ENCODE results near the gene CDKN2C.
A peak's percentile ranks its signal among the peaks of the same experiment; 100 is the strongest.
"Not testable (repeated sequence)": the region's sequence is repeated elsewhere in the genome, so short reads cannot be mapped to it uniquely, and the experiment has no call there.

CDKN2C gene

GRCh38 chr1:50969611-50970508, at the start of gene CDKN2C:
Gene CDKN2C (plus strand): TSS chr1:50970245. CDS start chr1:50970369, 124 bp downstream.
- Histone ChIP-seq H3K9me3 (ENCODE audit: control insufficient read depth, insufficient read depth, low read length) (no peaks in the 10 kb centered on the region), H3K27me3 (ENCODE audit: control insufficient read depth, insufficient read depth, low read length) (peaks cover 89% of the 10 kb centered on the region), H3K9ac (ENCODE audit: low read depth, low read length) (no peak within 1 kb of the TSS)

GRCh38 chr1:50920409-50920808, 49.6 kb upstream of the CDKN2C start:
- Histone ChIP-seq H3K9ac (ENCODE audit: low read depth, low read length) (no peak overlapping the region), H3K9me3 (ENCODE audit: control insufficient read depth, insufficient read depth, low read length) (no peaks in the 10 kb centered on the region), H3K27me3 (ENCODE audit: control insufficient read depth, insufficient read depth, low read length) (no peaks in the 10 kb centered on the region), H3K4me3 (ENCODE audit: low read depth, low read length) (no peak overlapping the region), H3K4me1 (ENCODE audit: control insufficient read depth, insufficient read depth, low read length) (no peaks in the 10 kb centered on the region), H3K36me3 (ENCODE audit: control insufficient read depth, insufficient read depth, low read length) (no peaks in the 10 kb centered on the region)

More at GRCh38 chr1:50969611-50970508, at the start of gene CDKN2C:
- H3K4me1 ChIP-seq (ENCODE audit: control insufficient read depth, insufficient read depth, low read length) = no peaks in the 10 kb centered on the region
- H3K36me3 ChIP-seq (ENCODE audit: control insufficient read depth, insufficient read depth, low read length) = no peaks in the 10 kb centered on the region
- peak within 1 kb of the TSS; percentile 64 for H3K4me3 ChIP-seq (ENCODE audit: low read depth, low read length)

- no peaks in the 10 kb centered on the region for H3K36me3 ChIP-seq (ENCODE audit: control insufficient read depth, insufficient read depth, low read length)
- no peak overlapping the region for H3K4me3 ChIP-seq (ENCODE audit: low read depth, low read length)
- H3K9ac ChIP-seq (ENCODE audit: low read depth, low read length) = no peak overlapping the region
- no peaks in the 10 kb centered on the region for H3K4me1 ChIP-seq (ENCODE audit: control insufficient read depth, insufficient read depth, low read length)
- no peaks in the 10 kb centered on the region for H3K27me3 ChIP-seq (ENCODE audit: control insufficient read depth, insufficient read depth, low read length)
- H3K9me3 ChIP-seq (ENCODE audit: control insufficient read depth, insufficient read depth, low read length) = no peaks in the 10 kb centered on the region
These were observed 49.0 kb upstream of the CDKN2C start for GRCh38 chr1:50921029-50921428.

DNA sequence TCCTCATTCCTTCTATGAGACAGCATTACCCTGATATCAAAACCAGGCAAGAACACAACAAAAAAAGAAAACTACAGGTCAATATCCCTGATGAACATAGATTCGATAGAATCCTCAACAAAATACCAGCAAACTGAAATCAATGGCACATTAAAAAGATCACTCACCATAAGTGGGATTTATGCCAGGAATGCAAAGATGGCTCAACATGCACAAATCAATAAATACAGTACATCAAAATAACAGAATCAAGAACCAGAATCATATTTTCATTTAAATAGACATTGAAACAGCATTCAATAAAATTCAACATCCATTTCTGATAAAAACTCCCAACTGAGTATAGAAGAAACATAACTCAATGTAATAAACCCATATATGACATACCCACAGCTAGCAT, 46.5 kb upstream of the CDKN2C start:
- no peaks in the 10 kb centered on the region for H3K4me1 ChIP-seq (ENCODE audit: control insufficient read depth, insufficient read depth, low read length)
- H3K9me3 ChIP-seq (ENCODE audit: control insufficient read depth, insufficient read depth, low read length) = no peaks in the 10 kb centered on the region
- H3K27me3 ChIP-seq (ENCODE audit: control insufficient read depth, insufficient read depth, low read length) = no peaks in the 10 kb centered on the region
- no peak overlapping the region for H3K9ac ChIP-seq (ENCODE audit: low read depth, low read length)
- H3K36me3 ChIP-seq (ENCODE audit: control insufficient read depth, insufficient read depth, low read length) = no peaks in the 10 kb centered on the region
- H3K4me3 ChIP-seq (ENCODE audit: low read depth, low read length) = no peak overlapping the region

DNA sequence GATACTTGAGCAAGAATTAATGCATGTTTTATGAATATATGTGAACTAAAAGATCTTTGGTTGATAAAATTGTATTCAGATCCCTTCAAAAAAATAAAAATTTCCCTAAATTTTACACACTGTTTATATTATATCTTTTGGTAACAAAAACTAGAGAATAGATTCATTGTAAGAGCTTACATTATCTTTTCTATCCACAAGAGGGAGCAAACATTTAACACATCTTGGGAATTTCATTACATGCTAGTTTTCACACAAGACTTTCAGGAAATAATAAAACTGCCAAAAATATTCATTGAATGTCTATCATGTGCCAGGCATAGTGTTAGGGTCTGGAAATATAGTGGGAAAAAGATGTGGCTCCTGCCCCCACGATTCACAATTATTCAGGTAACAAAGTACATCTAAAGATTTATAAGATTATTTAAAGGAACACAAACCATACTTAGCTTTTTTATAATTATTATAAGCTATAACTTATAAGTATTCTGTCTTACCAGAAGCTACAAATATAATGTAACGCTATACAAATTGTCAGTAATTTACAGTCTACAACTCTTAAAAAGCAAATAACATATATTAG, 40.6 kb upstream of the CDKN2C start:
- no peaks in the 10 kb centered on the region for H3K9me3 ChIP-seq (ENCODE audit: control insufficient read depth, insufficient read depth, low read length)
- H3K27me3 ChIP-seq (ENCODE audit: control insufficient read depth, insufficient read depth, low read length) = no peaks in the 10 kb centered on the region
- H3K4me3 ChIP-seq (ENCODE audit: low read depth, low read length) = no peak overlapping the region
- no peak overlapping the region for H3K9ac ChIP-seq (ENCODE audit: low read depth, low read length)
- H3K36me3 ChIP-seq (ENCODE audit: control insufficient read depth, insufficient read depth, low read length) = no peaks in the 10 kb centered on the region
- no peaks in the 10 kb centered on the region for H3K4me1 ChIP-seq (ENCODE audit: control insufficient read depth, insufficient read depth, low read length)

- Histone ChIP-seq H3K4me1 (ENCODE audit: control insufficient read depth, insufficient read depth, low read length) (no peaks in the 10 kb centered on the region), H3K9ac (ENCODE audit: low read depth, low read length) (no peak overlapping the region), H3K9me3 (ENCODE audit: control insufficient read depth, insufficient read depth, low read length) (no peaks in the 10 kb centered on the region), H3K4me3 (ENCODE audit: low read depth, low read length) (no peak overlapping the region), H3K36me3 (ENCODE audit: control insufficient read depth, insufficient read depth, low read length) (no peaks in the 10 kb centered on the region), H3K27me3 (ENCODE audit: control insufficient read depth, insufficient read depth, low read length) (no peaks in the 10 kb centered on the region)
These were observed 39.9 kb upstream of the CDKN2C start for GRCh38 chr1:50930193-50930592.

DNA sequence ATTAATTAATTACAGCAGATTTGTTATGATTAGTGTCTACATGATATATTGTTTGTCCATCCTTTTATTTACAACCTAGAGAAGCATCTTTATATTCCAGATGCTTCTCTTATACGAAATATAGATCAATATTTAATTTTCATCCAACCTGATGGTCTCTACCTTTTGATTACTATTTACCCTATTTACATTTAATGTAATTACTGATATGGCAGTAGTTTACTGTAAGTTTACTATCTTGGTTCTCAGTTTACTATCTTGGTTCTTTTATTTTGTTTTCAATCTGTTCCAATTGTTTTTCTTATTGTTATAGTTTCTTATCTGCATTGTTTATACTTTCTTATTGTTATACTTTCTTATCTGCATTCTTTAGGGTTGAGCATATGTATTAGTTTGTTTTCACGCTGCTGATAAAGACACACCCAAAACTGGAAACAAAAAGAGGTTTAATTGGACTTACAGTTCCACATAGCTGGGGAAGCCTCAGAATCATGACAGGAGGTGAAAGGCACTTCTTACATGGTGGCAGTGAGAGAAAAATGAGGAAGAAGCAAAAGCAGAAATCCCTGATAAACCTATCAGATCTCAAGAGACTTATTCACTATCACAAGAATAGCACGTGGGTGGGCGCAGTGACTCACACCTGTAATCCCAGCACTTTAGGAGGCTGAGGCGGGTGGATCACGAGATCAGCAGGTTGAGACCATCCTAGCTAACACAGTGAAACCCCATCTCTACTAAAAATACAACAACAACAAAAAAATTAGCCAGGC, 38.9 kb upstream of the CDKN2C start:
- H3K4me3 ChIP-seq (ENCODE audit: low read depth, low read length) = no peak overlapping the region

DNA sequence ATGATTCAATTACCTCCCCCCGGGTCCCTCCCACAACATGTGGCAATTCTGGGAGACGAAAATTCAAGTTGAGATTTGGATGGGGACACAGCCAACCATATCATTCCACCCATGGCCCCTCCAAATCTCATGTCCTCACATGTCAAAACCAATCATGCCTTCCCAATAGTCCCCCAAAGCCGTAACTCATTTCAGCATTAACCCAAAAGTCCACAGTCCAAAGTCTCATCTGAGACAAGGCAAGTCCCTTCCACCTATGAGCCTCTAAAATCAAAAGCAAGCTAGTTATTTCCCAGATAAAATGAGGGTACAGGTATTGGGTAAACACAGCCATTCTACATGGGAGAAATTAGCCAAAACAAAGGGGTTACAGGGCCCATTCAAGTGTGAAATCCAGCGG, 38.0 kb upstream of the CDKN2C start:
- H3K9ac ChIP-seq (ENCODE audit: low read depth, low read length); H3K4me1 ChIP-seq (ENCODE audit: control insufficient read depth, insufficient read depth, low read length); H3K27me3 ChIP-seq (ENCODE audit: control insufficient read depth, insufficient read depth, low read length); H3K36me3 ChIP-seq (ENCODE audit: control insufficient read depth, insufficient read depth, low read length); H3K4me3 ChIP-seq (ENCODE audit: low read depth, low read length); H3K9me3 ChIP-seq (ENCODE audit: control insufficient read depth, insufficient read depth, low read length): not testable (repeated sequence)

More for the DNA sequence above, 38.9 kb upstream of the CDKN2C start:
- Histone ChIP-seq H3K9me3 (ENCODE audit: control insufficient read depth, insufficient read depth, low read length) (no peaks in the 10 kb centered on the region), H3K36me3 (ENCODE audit: control insufficient read depth, insufficient read depth, low read length) (no peaks in the 10 kb centered on the region), H3K4me1 (ENCODE audit: control insufficient read depth, insufficient read depth, low read length) (no peaks in the 10 kb centered on the region), H3K9ac (ENCODE audit: low read depth, low read length) (no peak overlapping the region), H3K27me3 (ENCODE audit: control insufficient read depth, insufficient read depth, low read length) (no peaks in the 10 kb centered on the region)

GRCh38 chr1:50933770-50934169, 36.3 kb upstream of the CDKN2C start:
- not testable (repeated sequence) for H3K4me1 ChIP-seq (ENCODE audit: control insufficient read depth, insufficient read depth, low read length); H3K27me3 ChIP-seq (ENCODE audit: control insufficient read depth, insufficient read depth, low read length); H3K9ac ChIP-seq (ENCODE audit: low read depth, low read length); H3K4me3 ChIP-seq (ENCODE audit: low read depth, low read length); H3K36me3 ChIP-seq (ENCODE audit: control insufficient read depth, insufficient read depth, low read length); H3K9me3 ChIP-seq (ENCODE audit: control insufficient read depth, insufficient read depth, low read length)

DNA sequence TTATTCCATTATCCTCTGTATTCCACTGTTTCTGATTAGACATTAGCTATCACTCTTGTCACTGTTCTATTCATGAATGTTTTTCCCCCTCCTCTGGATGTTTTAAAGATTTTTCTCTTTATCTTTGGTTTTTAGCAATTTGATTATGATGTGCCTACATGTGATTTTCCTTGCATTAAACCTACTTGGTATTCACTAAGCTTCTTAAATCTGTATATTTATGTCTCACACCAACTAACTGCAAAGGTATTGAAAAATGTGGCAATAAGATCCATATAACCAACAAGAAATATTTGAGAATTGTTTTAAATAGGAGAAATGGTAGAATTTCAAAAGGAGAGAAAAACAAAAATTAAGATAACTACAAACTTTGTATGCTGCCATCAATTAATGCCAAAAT, 35.2 kb upstream of the CDKN2C start:
- Histone ChIP-seq H3K4me1 (ENCODE audit: control insufficient read depth, insufficient read depth, low read length) (no peaks in the 10 kb centered on the region), H3K36me3 (ENCODE audit: control insufficient read depth, insufficient read depth, low read length) (no peaks in the 10 kb centered on the region), H3K4me3 (ENCODE audit: low read depth, low read length) (no peak overlapping the region), H3K9ac (ENCODE audit: low read depth, low read length) (no peak overlapping the region), H3K9me3 (ENCODE audit: control insufficient read depth, insufficient read depth, low read length) (no peaks in the 10 kb centered on the region), H3K27me3 (ENCODE audit: control insufficient read depth, insufficient read depth, low read length) (no peaks in the 10 kb centered on the region)

DNA sequence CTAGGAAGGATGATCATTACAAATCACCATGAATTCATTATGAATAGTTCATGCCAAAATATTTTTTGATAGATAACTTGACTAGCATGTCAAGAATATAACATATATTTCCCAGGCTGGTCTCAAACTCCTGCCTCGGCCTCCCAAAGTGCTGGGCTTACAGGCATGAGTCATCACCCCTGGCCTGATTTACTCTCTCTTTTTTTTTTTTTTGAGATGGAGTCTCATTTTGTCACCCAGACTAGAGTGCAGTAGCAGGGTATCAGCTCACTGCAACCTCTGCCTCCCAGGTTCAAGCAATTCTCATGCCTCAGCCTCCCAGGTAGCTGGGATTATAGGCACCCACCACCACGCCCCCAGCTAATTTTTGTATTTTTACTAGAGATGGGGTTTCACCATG, 34.8 kb upstream of the CDKN2C start:
- H3K27me3 ChIP-seq (ENCODE audit: control insufficient read depth, insufficient read depth, low read length); H3K9me3 ChIP-seq (ENCODE audit: control insufficient read depth, insufficient read depth, low read length); H3K9ac ChIP-seq (ENCODE audit: low read depth, low read length); H3K4me1 ChIP-seq (ENCODE audit: control insufficient read depth, insufficient read depth, low read length); H3K36me3 ChIP-seq (ENCODE audit: control insufficient read depth, insufficient read depth, low read length); H3K4me3 ChIP-seq (ENCODE audit: low read depth, low read length): not testable (repeated sequence)

Measured in iPS-15b (cell line).